ENCODE measurements around the gene CCDC137. TPM values are rescaled to one million over a fixed set of nuclear protein-coding genes. Genes with fewer than 3 reads are reported as not detected.
"Not testable (repeated sequence)": the region's sequence is repeated elsewhere in the genome, so short reads cannot be mapped to it uniquely, and the experiment has no call there.

The CCDC137 gene
- polyA plus RNA-seq, 3 donors, result 2.4 to 8.8 (median 3.6) TPM

- intact Hi-C loops (cut with micrococcal nuclease); H3K27ac ChIP-seq (ENCODE audit: low read depth in 1 of 2, low read length in 2 of 2); H4K20me1 ChIP-seq (ENCODE audit: insufficient read depth, low read length); H3K27me3 Mint-ChIP-seq (ENCODE audit: low read depth in 3 of 3); H3K4me1 ChIP-seq (ENCODE audit: control insufficient read depth in 1 of 2, insufficient read depth in 2 of 2, low read length in 2 of 2); H3K9ac ChIP-seq (ENCODE audit: insufficient read depth, low read length, poor library complexity, severe bottlenecking); H3K79me2 ChIP-seq (ENCODE audit: insufficient read depth, low read length); H3K9me3 Mint-ChIP-seq; H2AFZ ChIP-seq (ENCODE audit: insufficient read depth, low read depth, low read length, poor library complexity, severe bottlenecking); H3K27me3 ChIP-seq (ENCODE audit: control insufficient read depth in 2 of 2, insufficient read depth in 2 of 2, low read length in 2 of 2); H3K9me3 ChIP-seq (replicated peaks in 1 of 2; ENCODE audit: control insufficient read depth in 1 of 2, insufficient read depth in 1 of 2, low read length in 2 of 2); H3K4me1 Mint-ChIP-seq; H3K4me3 ChIP-seq (replicated peaks in 1 of 3; ENCODE audit: low read depth in 2 of 3, low read length in 3 of 3); H3K4me3 Mint-ChIP-seq; H3K4me2 ChIP-seq (replicated peaks; ENCODE audit: extremely low read depth, low read length, poor library complexity, severe bottlenecking): not testable (repeated sequence)
- peak in 1 of 3 donors; percentile 7 for DNase-seq
- peak; percentile 82 for TF ChIP-seq CTCF (IDR thresholded peaks at IDR 0.05)
- Mint-ChIP-seq H3K36me3 (peaks cover 27 to 50% of the 10 kb centered on the region in 2 donors), H3K27ac (peak overlapping the region in 1 of 7 donors; percentile 55)
- WGBS (ENCODE audit: insufficient coverage), result 67% methylated on average over 3 of the region's 18 CpGs
- peaks cover 37 to 49% of the 10 kb centered on the region in 2 donors for H3K36me3 ChIP-seq (replicated peaks in 1 of 2; ENCODE audit: control insufficient read depth in 1 of 2, insufficient read depth in 2 of 2, low read length in 2 of 2)
Observed at GRCh38 chr17:81675515-81676221, 9.1 kb downstream of the CCDC137 start.

- DNase-seq, result no peak
- Mint-ChIP-seq H3K9me3 (peaks cover 0 to 3% (median 0%) of the 10 kb centered on the region in 7 donors), H3K27ac (no peak overlapping the region), H3K4me1 (no peaks in the 10 kb centered on the region), H3K27me3 (ENCODE audit: low read depth in 3 of 3) (no peaks in the 10 kb centered on the region), H3K36me3 (peaks cover 23 to 49% of the 10 kb centered on the region in 2 donors), H3K4me3 (no peak overlapping the region)
- no peak overlapping the region for H3K9ac ChIP-seq (ENCODE audit: insufficient read depth, low read length, poor library complexity, severe bottlenecking)
- intact Hi-C loops (cut with micrococcal nuclease), result no loop called here
- TF ChIP-seq CTCF (IDR thresholded peaks at IDR 0.05), result no peak
- no peaks in the 10 kb centered on the region for H3K4me1 ChIP-seq (ENCODE audit: control insufficient read depth in 1 of 2, insufficient read depth in 2 of 2, low read length in 2 of 2)
- no peak overlapping the region for H3K27ac ChIP-seq (ENCODE audit: low read depth in 1 of 2, low read length in 2 of 2)
- H2AFZ ChIP-seq (ENCODE audit: insufficient read depth, low read depth, low read length, poor library complexity, severe bottlenecking), result no peak overlapping the region
- no peaks in the 10 kb centered on the region for H3K27me3 ChIP-seq (ENCODE audit: control insufficient read depth in 2 of 2, insufficient read depth in 2 of 2, low read length in 2 of 2)
- H4K20me1 ChIP-seq (ENCODE audit: insufficient read depth, low read length), result peaks cover 5% of the 10 kb centered on the region
- H3K9me3 ChIP-seq (replicated peaks in 1 of 2; ENCODE audit: control insufficient read depth in 1 of 2, insufficient read depth in 1 of 2, low read length in 2 of 2), result no peaks in the 10 kb centered on the region
- H3K79me2 ChIP-seq (ENCODE audit: insufficient read depth, low read length), result peaks cover 7% of the 10 kb centered on the region
- WGBS (ENCODE audit: insufficient coverage), result 92% methylated on average over 14 of the region's 17 CpGs
- H3K4me2 ChIP-seq (replicated peaks; ENCODE audit: extremely low read depth, low read length, poor library complexity, severe bottlenecking), result no peak overlapping the region
- H3K4me3 ChIP-seq (replicated peaks in 1 of 3; ENCODE audit: low read depth in 2 of 3, low read length in 3 of 3), result no peak overlapping the region
- H3K36me3 ChIP-seq (replicated peaks in 1 of 2; ENCODE audit: control insufficient read depth in 1 of 2, insufficient read depth in 2 of 2, low read length in 2 of 2), result peaks cover 30 to 40% of the 10 kb centered on the region in 2 donors
Observed at GRCh38 chr17:81676906-81677305, 10.4 kb downstream of the CCDC137 start.
